ENCODE data around the gene PARD6B.

Gene PARD6B

GRCh38 chr20:50688256-50688975 is 43.0 kb upstream of the PARD6B start:
- DNase-seq = no peak
- no peak overlapping the region for H3K27ac ChIP-seq
- TF ChIP-seq CTCF (IDR thresholded peaks at IDR 0.05; ENCODE audit: low read depth, low read length) = no peak
- H3K4me3 ChIP-seq (ENCODE audit: low read depth, low read length) = no peak overlapping the region
- H3K9me3 ChIP-seq (ENCODE audit: severe bottlenecking) = no peaks in the 10 kb centered on the region
- no peaks in the 10 kb centered on the region for H3K27me3 ChIP-seq (ENCODE audit: insufficient read depth, low read depth, severe bottlenecking)
- no peaks in the 10 kb centered on the region for H3K36me3 ChIP-seq

GRCh38 chr20:50689864-50690649 is 41.3 kb upstream of the PARD6B start:
- no peaks in the 10 kb centered on the region for H3K27me3 ChIP-seq (ENCODE audit: insufficient read depth, low read depth, severe bottlenecking)
- no peak for TF ChIP-seq CTCF (IDR thresholded peaks at IDR 0.05; ENCODE audit: low read depth, low read length)
- no peak overlapping the region for H3K27ac ChIP-seq
- peak overlapping the region; percentile 7; the same call in 1 of the 2 replicates for H3K4me3 ChIP-seq (ENCODE audit: low read depth, low read length)
- DNase-seq = no peak
- no peaks in the 10 kb centered on the region for H3K36me3 ChIP-seq
- no peaks in the 10 kb centered on the region for H3K9me3 ChIP-seq (ENCODE audit: severe bottlenecking)

- no peaks in the 10 kb centered on the region for H3K27me3 ChIP-seq (ENCODE audit: insufficient read depth, low read depth, severe bottlenecking)
- peak within 1 kb of the TSS; percentile 7; the same call in 1 of the 2 replicates for H3K4me3 ChIP-seq (ENCODE audit: low read depth, low read length)
- H3K27ac ChIP-seq = no peak within 1 kb of the TSS
- DNase-seq = peak; percentile 74
- no peaks in the 10 kb centered on the region for H3K36me3 ChIP-seq
- TF ChIP-seq CTCF (IDR thresholded peaks at IDR 0.05; ENCODE audit: low read depth, low read length) = no peak
- no peaks in the 10 kb centered on the region for H3K9me3 ChIP-seq (ENCODE audit: severe bottlenecking)
Measured at GRCh38 chr20:50690650-50691572, 40.5 kb upstream of the PARD6B start, which contains the start of gene RIPOR3. RIPOR3 (minus strand) TSS chr20:50691542; CDS start chr20:50691128, 414 bp downstream.

GRCh38 chr20:50691573-50692551 is 39.5 kb upstream of the PARD6B start:
- DNase-seq = no peak
- no peak overlapping the region for H3K4me3 ChIP-seq (ENCODE audit: low read depth, low read length)
- H3K27ac ChIP-seq = no peak overlapping the region

More at GRCh38 chr20:50691573-50692551, 39.5 kb upstream of the PARD6B start:
- no peaks in the 10 kb centered on the region for H3K27me3 ChIP-seq (ENCODE audit: insufficient read depth, low read depth, severe bottlenecking)
- no peak for TF ChIP-seq CTCF (IDR thresholded peaks at IDR 0.05; ENCODE audit: low read depth, low read length)
- H3K36me3 ChIP-seq = no peaks in the 10 kb centered on the region
- no peaks in the 10 kb centered on the region for H3K9me3 ChIP-seq (ENCODE audit: severe bottlenecking)

Data from WERI-Rb-1 (cell line).